Stimulated activated CD8-positive, alpha-beta memory T cell treated with anti-CD3 and anti-CD28 coated beads, Interleukin-7, amount 100 ng/mL, for 4 hours (primary cell): ENCODE results near the gene ITGB6.
"Not testable (repeated sequence)": the region's sequence is repeated elsewhere in the genome, so short reads cannot be mapped to it uniquely, and the experiment has no call there.

ENCODE experiments used
- DNase-seq, 2 donors: peaks; one replicate each; pipeline ENCODE4 v3.0.0-alpha.2; 2020; ENCODE audit warnings: low read depth in 2 of 2

The ITGB6 gene

GRCh38 chr2:160140471-160140870 is 59.6 kb downstream of the ITGB6 start:
- no peak for DNase-seq

DNA sequence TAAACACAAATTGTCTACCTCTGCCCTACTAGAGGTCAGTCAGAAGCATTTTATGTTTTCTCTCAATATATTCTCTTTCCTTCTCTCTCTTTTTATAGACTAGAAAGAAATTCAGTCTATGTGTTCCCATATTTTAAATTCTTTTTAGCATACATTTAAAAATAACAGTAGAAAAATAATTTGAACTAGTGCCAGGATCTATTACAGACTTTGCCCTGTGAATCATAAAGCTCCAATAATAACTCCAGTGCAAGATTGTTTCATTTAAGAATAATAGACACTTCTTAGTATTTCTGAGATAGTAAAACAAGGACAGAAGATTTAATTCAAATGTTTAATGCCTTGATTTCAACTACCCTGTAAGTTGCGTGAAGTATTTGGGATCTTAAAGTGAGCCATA is 60.1 kb downstream of the ITGB6 start:
- no peak for DNase-seq

DNA sequence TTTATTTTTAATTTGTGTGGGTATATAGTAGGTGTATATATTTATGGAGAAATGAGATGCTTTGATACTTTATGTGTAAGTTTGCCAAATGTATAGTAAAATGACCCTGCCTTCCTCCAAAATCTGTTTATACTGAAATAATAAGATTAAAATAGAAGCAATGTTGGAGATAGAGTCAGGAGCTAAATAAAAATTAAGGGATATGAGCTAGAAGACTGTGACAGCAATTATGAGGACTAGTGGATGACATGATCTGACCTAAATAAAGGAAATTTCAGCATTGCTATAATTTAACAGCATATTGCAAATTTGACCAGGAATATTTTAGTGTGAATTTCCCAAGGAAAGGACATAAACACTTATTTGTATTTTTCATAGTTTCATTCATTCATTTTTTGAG is 60.7 kb downstream of the ITGB6 start:
- DNase-seq = no peak

DNA sequence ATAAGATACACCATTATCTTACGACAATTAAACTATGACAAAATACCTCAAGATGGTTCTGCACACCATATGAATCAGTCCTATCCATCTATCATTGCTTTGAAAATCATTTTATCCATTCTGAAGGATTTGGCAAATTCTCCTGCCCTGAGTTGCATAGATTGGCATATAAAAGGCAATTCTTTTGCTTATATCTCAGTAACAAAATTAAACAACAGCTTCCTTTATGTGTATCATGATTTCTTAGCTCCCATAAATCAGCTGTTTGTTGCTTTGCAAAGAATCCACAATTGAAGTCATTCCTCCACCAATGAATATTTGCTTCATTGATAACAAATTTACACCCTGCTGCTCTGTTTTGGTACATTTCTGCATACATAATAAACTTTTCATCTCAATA is 61.7 kb downstream of the ITGB6 start:
- DNase-seq = no peak

DNA sequence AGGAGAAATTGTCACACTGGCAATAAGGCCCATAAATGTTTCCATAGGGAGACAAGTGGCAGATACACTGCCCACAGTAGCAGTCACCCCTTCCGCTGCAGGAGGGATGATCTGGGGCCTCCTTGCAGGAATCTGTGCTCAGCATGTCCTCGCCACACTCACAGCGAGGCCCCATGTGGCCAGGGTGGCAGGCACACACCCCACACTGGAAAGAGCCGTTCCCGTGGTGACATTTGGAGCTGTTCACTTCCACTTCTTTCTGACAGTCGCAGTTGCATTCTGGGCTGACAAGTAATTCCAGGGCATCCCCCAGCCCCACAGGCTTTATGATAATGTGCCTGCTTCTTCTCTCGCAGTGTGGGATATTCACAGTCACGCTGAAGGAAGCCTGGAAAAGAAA is 62.6 kb downstream of the ITGB6 start:
- no peak for DNase-seq

- DNase-seq = no peak
Measured at GRCh38 chr2:160132761-160133160, 67.3 kb downstream of the ITGB6 start.

DNA sequence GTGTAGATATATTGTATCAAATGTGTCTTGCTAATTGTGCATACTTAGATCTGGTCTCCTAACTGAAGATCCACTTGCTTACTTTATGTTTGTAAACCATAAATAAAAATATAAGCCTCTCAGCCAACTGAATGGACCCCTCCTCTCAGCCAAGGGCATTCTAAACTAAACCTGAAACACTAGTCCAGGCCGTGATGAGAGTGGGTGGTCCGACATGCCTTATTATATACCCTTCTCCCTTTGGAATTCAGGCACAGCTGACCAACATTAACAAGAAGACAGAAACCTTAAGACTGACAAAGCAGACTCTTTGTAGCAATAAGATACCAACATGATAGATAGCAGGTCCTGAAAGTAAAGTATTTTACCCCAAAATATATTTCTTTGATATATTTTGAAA is 73.3 kb downstream of the ITGB6 start:
- no peak for DNase-seq

GRCh38 chr2:160126315-160126714 is 73.8 kb downstream of the ITGB6 start:
- DNase-seq = no peak

- no peak for DNase-seq
Measured at GRCh38 chr2:160125828-160126227, 74.2 kb downstream of the ITGB6 start.

- DNase-seq = no peak
Measured at GRCh38 chr2:160125366-160125765, 74.7 kb downstream of the ITGB6 start.

DNA sequence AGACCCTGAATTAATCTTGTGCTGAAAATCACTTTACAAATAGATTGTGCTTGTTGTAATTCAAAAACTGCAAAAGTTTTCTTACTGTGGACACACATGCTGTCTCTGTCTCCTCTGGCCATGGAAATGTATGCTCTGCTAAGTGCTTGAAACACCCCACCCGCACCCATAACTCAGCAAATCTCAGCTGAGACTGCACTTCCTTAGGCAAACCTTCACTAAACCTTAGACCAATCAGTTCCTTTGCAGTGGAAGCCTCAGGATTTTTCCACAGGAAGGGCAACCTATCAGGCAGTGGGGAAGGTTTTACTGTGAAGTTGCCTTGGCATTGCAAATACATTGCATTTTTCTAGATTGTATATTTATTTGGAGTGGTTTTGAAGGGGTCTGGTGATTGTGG is 75.5 kb downstream of the ITGB6 start:
- DNase-seq = no peak

- DNase-seq = not testable (repeated sequence)
Measured at GRCh38 chr2:160114721-160115120, 85.4 kb downstream of the ITGB6 start.

- no peak for DNase-seq
Measured at GRCh38 chr2:160114020-160114419, 86.1 kb downstream of the ITGB6 start.

GRCh38 chr2:160111951-160112798 is 87.9 kb downstream of the ITGB6 start:
- DNase-seq = no peak

DNA sequence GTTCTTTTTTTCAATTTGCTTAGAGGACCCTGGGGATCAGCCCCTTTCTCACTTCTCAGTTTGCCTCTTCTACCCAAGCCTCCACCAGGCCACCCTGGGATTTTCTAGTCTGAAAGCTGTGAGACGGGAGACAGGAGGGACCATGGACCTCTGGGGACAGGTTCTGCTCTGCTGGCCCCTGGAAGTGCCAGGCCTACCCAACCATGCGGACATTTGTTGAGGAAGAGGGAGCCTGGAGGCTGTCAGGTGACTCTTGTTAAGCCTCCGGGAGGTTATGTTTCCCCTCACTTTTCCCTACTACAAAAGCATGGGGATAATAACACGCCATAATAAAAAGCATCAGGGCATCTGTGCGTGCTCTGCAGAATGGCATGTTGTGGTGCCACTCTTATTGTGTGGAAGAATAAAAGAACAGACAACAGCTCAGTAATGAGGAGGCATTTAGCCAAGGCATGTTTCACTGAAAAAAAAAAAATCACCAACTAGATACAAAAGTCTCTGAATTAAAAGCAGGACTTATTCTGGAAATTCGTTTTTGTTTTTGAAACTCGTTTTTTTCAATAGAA is 89.3 kb downstream of the ITGB6 start:
- DNase-seq = no peak

GRCh38 chr2:160109939-160110673 is 90.0 kb downstream of the ITGB6 start:
- peak; percentile 6 to 11 for DNase-seq

GRCh38 chr2:160109243-160109642 is 90.8 kb downstream of the ITGB6 start:
- no peak for DNase-seq

DNA sequence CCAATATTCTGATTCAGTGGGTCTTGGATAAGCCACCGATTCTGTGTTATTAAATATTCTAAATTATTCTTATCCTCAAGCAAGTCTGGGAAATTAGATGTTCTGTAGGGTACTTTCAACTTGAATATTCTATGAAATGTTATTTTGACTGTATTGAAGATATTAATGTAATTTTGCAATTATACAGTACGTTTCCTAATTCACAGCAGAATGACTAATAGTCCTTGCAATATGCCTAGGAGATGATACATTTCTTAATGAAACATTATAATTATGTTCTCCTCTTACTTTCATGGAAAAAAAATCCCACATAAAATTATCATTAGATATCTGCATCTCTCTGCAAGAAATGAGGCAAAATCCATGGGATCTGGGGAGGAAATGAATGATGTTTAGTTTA is 91.4 kb downstream of the ITGB6 start:
- DNase-seq = no peak

- no peak for DNase-seq
Measured at GRCh38 chr2:160105366-160105765, 94.7 kb downstream of the ITGB6 start.

DNA sequence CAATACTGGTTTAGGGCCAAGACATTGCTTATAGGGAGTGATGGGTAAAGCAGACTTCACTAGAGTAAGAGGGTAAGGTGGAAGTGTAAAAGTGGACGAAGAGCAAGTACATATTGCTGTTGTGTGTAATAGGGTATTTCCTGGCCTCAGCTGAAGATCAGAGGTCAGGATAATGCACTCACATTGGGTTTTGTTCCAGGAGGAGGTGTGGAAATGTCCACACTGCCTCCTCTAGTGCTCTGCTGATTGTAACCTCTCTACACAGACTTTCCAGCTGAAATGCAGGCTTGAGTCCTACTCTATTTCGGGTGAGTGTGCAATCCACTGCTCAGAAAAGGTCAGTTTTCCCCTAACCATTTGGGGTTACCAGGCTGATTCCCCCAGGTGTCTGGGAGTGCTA is 96.0 kb downstream of the ITGB6 start:
- DNase-seq = no peak

DNA sequence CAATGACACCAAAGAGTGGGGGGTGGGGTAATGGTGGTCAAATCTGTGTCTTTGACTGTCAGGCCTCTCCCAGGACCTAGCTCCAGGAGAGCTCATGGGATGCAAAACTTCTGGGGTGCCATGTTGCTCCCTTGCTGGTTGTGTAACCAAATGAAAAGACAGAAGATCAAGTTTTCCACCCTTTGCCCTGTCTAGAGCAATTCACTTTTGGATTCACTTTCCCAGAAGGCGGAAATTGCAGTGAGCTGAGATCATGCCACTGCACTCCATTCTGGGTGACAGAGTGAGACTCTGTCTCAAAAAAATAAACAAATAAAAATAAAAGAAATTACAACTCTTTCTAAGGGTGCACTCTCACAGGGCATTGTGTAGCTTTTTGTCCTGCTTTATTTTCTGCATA is 102.7 kb downstream of the ITGB6 start:
- no peak for DNase-seq

GRCh38 chr2:160096409-160096808 is 103.7 kb downstream of the ITGB6 start:
- DNase-seq = no peak

DNA sequence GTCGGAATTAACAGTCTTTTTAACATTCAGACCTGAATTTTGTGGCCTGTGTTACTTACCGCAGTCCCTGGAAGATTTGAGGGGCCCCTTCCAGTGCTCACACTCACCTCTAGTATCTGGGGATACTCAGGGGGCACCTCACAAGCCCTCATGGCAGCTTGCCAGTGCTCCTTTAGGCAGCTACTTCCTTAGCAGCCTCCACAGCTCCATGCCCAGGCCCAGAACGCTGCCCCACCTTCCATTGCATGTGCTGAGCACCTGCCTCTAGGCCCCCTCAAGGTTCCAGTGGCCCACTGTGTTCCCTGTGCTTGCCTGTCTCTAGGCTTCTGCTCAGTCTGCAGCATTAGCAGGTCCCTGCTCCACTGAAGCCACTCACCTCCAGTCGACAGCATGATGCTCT is 107.6 kb downstream of the ITGB6 start:
- no peak for DNase-seq
